ENCODE results near the gene DAGLA. TPM values are rescaled to one million over a fixed set of nuclear protein-coding genes. Genes with fewer than 3 reads are reported as not detected.

The DAGLA gene
- total and polyA plus RNA-seq, 2 of the 13 experiments (the other 11 are each of a cell fraction or from before 2014, with no cell fraction given): 2.6 to 3.9 TPM

GRCh38 chr11:61697078-61697502 is 16.9 kb downstream of the DAGLA start (continued):
- TF ChIP-seq, protein P1, sequence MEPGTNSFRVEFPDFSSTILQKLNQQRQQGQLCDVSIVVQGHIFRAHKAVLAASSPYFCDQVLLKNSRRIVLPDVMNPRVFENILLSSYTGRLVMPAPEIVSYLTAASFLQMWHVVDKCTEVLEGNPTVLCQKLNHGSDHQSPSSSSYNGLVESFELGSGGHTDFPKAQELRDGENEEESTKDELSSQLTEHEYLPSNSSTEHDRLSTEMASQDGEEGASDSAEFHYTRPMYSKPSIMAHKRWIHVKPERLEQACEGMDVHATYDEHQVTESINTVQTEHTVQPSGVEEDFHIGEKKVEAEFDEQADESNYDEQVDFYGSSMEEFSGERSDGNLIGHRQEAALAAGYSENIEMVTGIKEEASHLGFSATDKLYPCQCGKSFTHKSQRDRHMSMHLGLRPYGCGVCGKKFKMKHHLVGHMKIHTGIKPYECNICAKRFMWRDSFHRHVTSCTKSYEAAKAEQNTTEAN (CRISPR knock-in tag; conservative IDR thresholded peaks at IDR 0.05): no peak

- FAIRE-seq (no peak), ATAC-seq (no peak), DNase-seq (ENCODE audit: low spot score) (no peak)
- Histone ChIP-seq H2AFZ (ENCODE audit: low read length) (no peak overlapping the region), H3K4me2 (ENCODE audit: low read depth, low read length) (no peak overlapping the region), H3K79me2 (ENCODE audit: insufficient read depth, low read length) (peaks cover 27% of the 10 kb centered on the region), H3K4me1 (ENCODE audit: insufficient read depth, low read length) (peaks cover 57% of the 10 kb centered on the region), H4K20me1 (ENCODE audit: insufficient read depth, low read length) (peaks cover 11% of the 10 kb centered on the region), H3K27ac (ENCODE audit: extremely low read length, insufficient read depth, low read length) (no peak overlapping the region), H3K36me3 (replicated peaks in 1 of 2; ENCODE audit: control insufficient read depth in 1 of 2, insufficient read depth in 2 of 2, low read length in 2 of 2) (no peaks in the 10 kb centered on the region), H3K9me3 (ENCODE audit: low read length) (no peaks in the 10 kb centered on the region), H3K4me3 (replicated peaks in 1 of 3; ENCODE audit: insufficient read depth in 1 of 3, low read depth in 2 of 3, low read length in 3 of 3) (no peak overlapping the region), H3K27me3 (ENCODE audit: control insufficient read depth in 1 of 2, insufficient read depth in 2 of 2, low read length in 2 of 2) (no peaks in the 10 kb centered on the region), H3K9ac (ENCODE audit: insufficient read depth, low read depth, low read length) (no peak overlapping the region)
- TF ChIP-seq ZNF546 (CRISPR knock-in tag; conservative IDR thresholded peaks at IDR 0.05): no peak
- TF ChIP-seq ZNF770 (CRISPR knock-in tag; IDR thresholded peaks at IDR 0.05): peak; percentile 38; the same call in 1 of the 2 replicates
- TF ChIP-seq PHF21A (CRISPR knock-in tag; IDR thresholded peaks at IDR 0.05): no peak
- no peak for TF ChIP-seq SMARCC2 (IDR thresholded peaks at IDR 0.05)
- TF ChIP-seq, protein P2, sequence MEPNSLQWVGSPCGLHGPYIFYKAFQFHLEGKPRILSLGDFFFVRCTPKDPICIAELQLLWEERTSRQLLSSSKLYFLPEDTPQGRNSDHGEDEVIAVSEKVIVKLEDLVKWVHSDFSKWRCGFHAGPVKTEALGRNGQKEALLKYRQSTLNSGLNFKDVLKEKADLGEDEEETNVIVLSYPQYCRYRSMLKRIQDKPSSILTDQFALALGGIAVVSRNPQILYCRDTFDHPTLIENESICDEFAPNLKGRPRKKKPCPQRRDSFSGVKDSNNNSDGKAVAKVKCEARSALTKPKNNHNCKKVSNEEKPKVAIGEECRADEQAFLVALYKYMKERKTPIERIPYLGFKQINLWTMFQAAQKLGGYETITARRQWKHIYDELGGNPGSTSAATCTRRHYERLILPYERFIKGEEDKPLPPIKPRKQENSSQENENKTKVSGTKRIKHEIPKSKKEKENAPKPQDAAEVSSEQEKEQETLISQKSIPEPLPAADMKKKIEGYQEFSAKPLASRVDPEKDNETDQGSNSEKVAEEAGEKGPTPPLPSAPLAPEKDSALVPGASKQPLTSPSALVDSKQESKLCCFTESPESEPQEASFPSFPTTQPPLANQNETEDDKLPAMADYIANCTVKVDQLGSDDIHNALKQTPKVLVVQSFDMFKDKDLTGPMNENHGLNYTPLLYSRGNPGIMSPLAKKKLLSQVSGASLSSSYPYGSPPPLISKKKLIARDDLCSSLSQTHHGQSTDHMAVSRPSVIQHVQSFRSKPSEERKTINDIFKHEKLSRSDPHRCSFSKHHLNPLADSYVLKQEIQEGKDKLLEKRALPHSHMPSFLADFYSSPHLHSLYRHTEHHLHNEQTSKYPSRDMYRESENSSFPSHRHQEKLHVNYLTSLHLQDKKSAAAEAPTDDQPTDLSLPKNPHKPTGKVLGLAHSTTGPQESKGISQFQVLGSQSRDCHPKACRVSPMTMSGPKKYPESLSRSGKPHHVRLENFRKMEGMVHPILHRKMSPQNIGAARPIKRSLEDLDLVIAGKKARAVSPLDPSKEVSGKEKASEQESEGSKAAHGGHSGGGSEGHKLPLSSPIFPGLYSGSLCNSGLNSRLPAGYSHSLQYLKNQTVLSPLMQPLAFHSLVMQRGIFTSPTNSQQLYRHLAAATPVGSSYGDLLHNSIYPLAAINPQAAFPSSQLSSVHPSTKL (CRISPR knock-in tag; IDR thresholded peaks at IDR 0.05): no peak
- ChIA-PET CTCF (ENCODE audit: low intra/inter-chr PET ratio, low total read pairs) (no interaction called here), POLR2A (interaction anchor here (1.1 kb wide), 1 partner anchor 17 kb away, joined by 3 read pairs; no protein-coding TSS in a partner anchor)
- BruUV-seq (replicated peaks): no TSS peak
- WGBS (ENCODE audit: low lambda C conversion rate): 84% methylated on average over 1 of the region's 1 CpG
- in situ Hi-C loops (cut with HindIII; ENCODE audit: extremely low pct_ligation_motif_present, low pct_unique_long_range_greater_than_20kb): no loop called here
- intact Hi-C loops (cut with micrococcal nuclease; ENCODE audit: unreplicated experiment): no loop called here
These were observed 17.6 kb downstream of the DAGLA start for GRCh38 chr11:61697764-61698163.
